SU-DHL-6 (cell line): ENCODE measurements around the gene OR11H12.
"Not testable (repeated sequence)": the region's sequence is repeated elsewhere in the genome, so short reads cannot be mapped to it uniquely, and the experiment has no call there.

ENCODE experiments used
- H2AFZ ChIP-seq: fragments of 200-600 bp; sonication (generic); 2 replicates; pipeline ENCODE4 v1.6.1; 2014; ENCODE audit warnings: low read depth, mild to moderate bottlenecking, moderate library complexity, mixed read lengths, antibody characterized with exemption, low read length; ENCODE audit not compliant: severe bottlenecking
- H3F3A ChIP-seq: fragments of 200-600 bp; shearing (Covaris generic); 2 replicates; pipeline ENCODE4 v1.6.0; 2016; ENCODE audit warnings: antibody characterized with exemption, mild to moderate bottlenecking; ENCODE audit not compliant: insufficient read depth
- H3K27ac ChIP-seq: fragments of 200-600 bp; sonication (generic); 2 replicates; pipeline ENCODE4 v1.5.1; 2016; ENCODE audit warnings: low read depth, mild to moderate bottlenecking, low read length, moderate library complexity, mixed read lengths
- H3K27me3 ChIP-seq: fragments of 200-600 bp; sonication (generic), shearing (Covaris generic); 2 replicates; pipeline ENCODE4 v1.6.0; 2014; ENCODE audit warnings: mild to moderate bottlenecking, low read length
- H3K36me3 ChIP-seq: fragments of 200-600 bp; sonication (generic); 2 replicates; pipeline ENCODE4 v1.6.1; 2014; ENCODE audit warnings: mild to moderate bottlenecking, low read length, mixed read lengths
- H3K4me2 ChIP-seq: fragments of 300-600, 200-600 bp; shearing (Covaris generic), sonication (generic); 2 replicates; pipeline ENCODE4 v1.6.0; 2014; ENCODE audit warnings: low read length, low read depth, mild to moderate bottlenecking; ENCODE audit not compliant: poor library complexity, severe bottlenecking
- H3K4me3 ChIP-seq: fragments of 200-600 bp; sonication (generic); 2 replicates; pipeline ENCODE4 v1.5.1; 2014; ENCODE audit warnings: antibody characterized with exemption, low read length, mild to moderate bottlenecking, mixed read lengths; ENCODE audit not compliant: insufficient read depth, poor library complexity, severe bottlenecking
- H3K79me2 ChIP-seq: fragments of 200-600 bp; sonication (generic); 2 replicates; pipeline ENCODE4 v1.6.1; 2014; ENCODE audit warnings: mild to moderate bottlenecking, low read length, moderate library complexity; ENCODE audit not compliant: insufficient read depth
- H3K9ac ChIP-seq: fragments of 200-600 bp; sonication (generic); 2 replicates; pipeline ENCODE4 v1.7.0; 2014; ENCODE audit warnings: mild to moderate bottlenecking, low read length
- H3K9me2 ChIP-seq: fragments of 200-600 bp; sonication (generic); replicated peaks from 2 replicates; pipeline ENCODE4 v1.6.1; 2014; ENCODE audit warnings: low read length; ENCODE audit not compliant: insufficient read depth
- H3K9me3 ChIP-seq: fragments of 200-600 bp; sonication (generic); 2 replicates; pipeline ENCODE4 v1.6.1; 2014; ENCODE audit warnings: low read length, mixed read lengths; ENCODE audit not compliant: insufficient read depth
- H4K20me1 ChIP-seq: fragments of 200-600 bp; sonication (generic); 2 replicates; pipeline ENCODE4 v1.6.1; 2014; ENCODE audit warnings: low read depth, mild to moderate bottlenecking, antibody characterized with exemption, low read length, moderate library complexity, mixed read lengths

The OR11H12 gene

GRCh38 chr14:18600817-18601216 is at the start of gene OR11H12:
OR11H12 (plus strand) TSS chr14:18601117; CDS start chr14:18601117, 0 bp downstream.
- H4K20me1 ChIP-seq, H3K4me3 ChIP-seq, H2AFZ ChIP-seq, H3K9me2 ChIP-seq, H3K9ac ChIP-seq, H3K36me3 ChIP-seq, H3K4me2 ChIP-seq, H3K27me3 ChIP-seq, H3K27ac ChIP-seq, H3K79me2 ChIP-seq, H3F3A ChIP-seq, H3K9me3 ChIP-seq: not testable (repeated sequence)

- not testable (repeated sequence) for H2AFZ ChIP-seq, H3K9me2 ChIP-seq, H3K27me3 ChIP-seq, H3K4me2 ChIP-seq, H3K79me2 ChIP-seq, H3K9ac ChIP-seq, H3K27ac ChIP-seq, H3K36me3 ChIP-seq, H3K4me3 ChIP-seq, H3F3A ChIP-seq, H3K9me3 ChIP-seq, H4K20me1 ChIP-seq
These were observed 18.0 kb upstream of the OR11H12 start for GRCh38 chr14:18582908-18583307.

GRCh38 chr14:18626610-18627213 is 25.8 kb downstream of the OR11H12 start:
- not testable (repeated sequence) for H2AFZ ChIP-seq, H3K9me3 ChIP-seq, H3F3A ChIP-seq, H3K79me2 ChIP-seq, H3K27ac ChIP-seq, H3K36me3 ChIP-seq, H3K9ac ChIP-seq, H4K20me1 ChIP-seq, H3K27me3 ChIP-seq, H3K9me2 ChIP-seq, H3K4me2 ChIP-seq, H3K4me3 ChIP-seq

DNA sequence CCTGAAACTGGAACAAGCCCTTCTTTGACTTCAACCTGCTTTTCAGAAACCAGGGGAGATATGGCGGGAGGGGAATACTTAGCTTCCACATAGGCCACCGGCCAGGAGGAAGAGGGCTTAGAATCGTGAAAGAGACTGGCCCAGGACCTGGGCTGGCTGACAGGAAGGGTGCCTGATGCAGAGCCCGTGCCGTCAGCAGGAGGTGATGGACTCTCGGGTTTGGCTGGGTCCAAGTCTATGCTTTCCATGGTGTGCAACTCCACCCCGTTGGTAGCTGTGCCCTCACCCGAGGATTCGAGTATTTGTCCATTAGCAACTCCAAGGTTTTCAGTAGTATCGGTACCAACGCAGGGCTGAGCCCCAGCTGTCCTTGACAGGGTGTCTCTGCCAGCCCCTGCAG is 35.1 kb downstream of the OR11H12 start:
- H3K36me3 ChIP-seq, H3K79me2 ChIP-seq, H3K4me3 ChIP-seq, H2AFZ ChIP-seq, H3K9me3 ChIP-seq, H3K9me2 ChIP-seq, H4K20me1 ChIP-seq, H3K9ac ChIP-seq, H3K4me2 ChIP-seq, H3K27ac ChIP-seq, H3F3A ChIP-seq, H3K27me3 ChIP-seq: not testable (repeated sequence)

DNA sequence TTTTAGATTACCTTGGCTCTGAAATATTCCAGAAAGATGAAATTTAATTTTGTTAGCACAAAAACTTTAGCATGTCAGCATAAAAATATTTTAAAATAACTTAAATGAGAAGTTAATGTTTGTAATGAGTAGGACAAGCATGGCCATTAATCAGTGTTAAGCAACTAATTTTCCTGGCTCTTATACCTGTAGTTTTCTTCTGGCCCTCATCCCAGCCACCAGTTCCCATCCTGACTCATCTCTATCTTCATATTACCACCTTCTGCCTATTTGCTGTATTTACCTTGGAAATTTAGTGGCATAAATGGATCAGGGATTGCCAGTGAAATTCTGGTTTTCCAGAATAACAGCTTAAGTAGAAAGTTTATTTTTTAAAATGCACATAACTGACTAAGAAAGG is 37.1 kb downstream of the OR11H12 start:
- not testable (repeated sequence) for H3K27me3 ChIP-seq, H3K9me2 ChIP-seq, H4K20me1 ChIP-seq, H3K27ac ChIP-seq, H3K4me2 ChIP-seq, H3K9ac ChIP-seq, H3K79me2 ChIP-seq, H3F3A ChIP-seq, H3K36me3 ChIP-seq, H2AFZ ChIP-seq, H3K4me3 ChIP-seq, H3K9me3 ChIP-seq

- not testable (repeated sequence) for H4K20me1 ChIP-seq, H3K36me3 ChIP-seq, H3K4me3 ChIP-seq, H3K27me3 ChIP-seq, H2AFZ ChIP-seq, H3K4me2 ChIP-seq, H3K9me2 ChIP-seq, H3K9me3 ChIP-seq, H3F3A ChIP-seq, H3K79me2 ChIP-seq, H3K27ac ChIP-seq, H3K9ac ChIP-seq
These were observed 37.9 kb downstream of the OR11H12 start for GRCh38 chr14:18638785-18639184.

GRCh38 chr14:18646075-18646730 is 45.3 kb downstream of the OR11H12 start:
- not testable (repeated sequence) for H3K9ac ChIP-seq, H3K4me3 ChIP-seq, H3K9me2 ChIP-seq, H3F3A ChIP-seq, H3K9me3 ChIP-seq, H2AFZ ChIP-seq, H3K4me2 ChIP-seq, H3K36me3 ChIP-seq, H3K27me3 ChIP-seq, H3K27ac ChIP-seq, H3K79me2 ChIP-seq, H4K20me1 ChIP-seq
